HepG2 (cell line): ENCODE results near the gene FUT6. TPM values are rescaled to one million over a fixed set of nuclear protein-coding genes. Genes with fewer than 3 reads are reported as not detected.

Experiments used
- ATAC-seq: fragments of 200-7000 bp; cut with Tn5 transposase; 3 replicates; pipeline ENCODE4 v1.9.1; 2020; ENCODE audit warnings: mild to moderate bottlenecking, moderate library complexity
- BruUV-seq: library from RNA; stranded (reverse); fragments of 400-500 nt; replicated peaks from 2 replicates; lab custom pipeline; 2021; lab: Mats Ljungman, UMichigan
- CTCF ChIA-PET: fragments of 300-600 bp; formaldehyde crosslinking; extraction: SDS; loops from one replicate; lab custom pipeline; 2021; ENCODE audit warnings: low total read pairs, inconsistent platforms, low intra/inter-chr PET ratio; lab: Yijun Ruan, JAX
- POLR2A ChIA-PET: fragments of 350-600 bp; sonication (Branson Sonifier 250); formaldehyde crosslinking; loops from one replicate; lab custom pipeline; 2020; ENCODE audit warnings: antibody characterized with exemption, inconsistent platforms; lab: Yijun Ruan, JAX
- DNase-seq: peaks from one replicate; pipeline ENCODE4 v3.0.0-alpha.2; 2015; ENCODE audit warnings: low spot score
- FAIRE-seq: peaks from 3 replicates; lab custom pipeline; 2011; peaks lifted over from hg19 to GRCh38; lab: Jason Lieb, UNC
- H2AFZ ChIP-seq: one replicate; pipeline ENCODE4 v1.6.1; 2011; ENCODE audit warnings: low read length, inconsistent platforms
- H3K27ac ChIP-seq: fragments of 300-600 bp; 3 replicates; pipeline ENCODE4 v1.8.0; 2011; ENCODE audit warnings: mixed run types, mild to moderate bottlenecking, mixed read lengths, low read length, inconsistent platforms; ENCODE audit not compliant: insufficient read depth; ENCODE audit errors: extremely low read length
- H3K27me3 ChIP-seq, 2 experiments: fragments of 200-600 bp in 1 of 2; 2 replicates in 1 of 2; 3 replicates in 1 of 2; pipeline versions ENCODE4 v1.6.0 to v1.8.0; 2011; ENCODE audit warnings: low read length in 2 of 2, mild to moderate bottlenecking in 2 of 2, moderate library complexity in 2 of 2, inconsistent platforms in 1 of 2; ENCODE audit not compliant: insufficient read depth in 2 of 2, control insufficient read depth in 1 of 2
- H3K36me3 ChIP-seq, 2 experiments: fragments of 200-600 bp in 1 of 2; replicated peaks in 1 of 2; 2 replicates in 1 of 2; 3 replicates in 1 of 2; pipeline versions ENCODE4 v1.5.1 to v1.8.0; 2011; ENCODE audit warnings: low read length in 2 of 2, inconsistent platforms in 1 of 2; ENCODE audit not compliant: insufficient read depth in 2 of 2, control insufficient read depth in 1 of 2
- H3K4me1 ChIP-seq: 2 replicates; pipeline ENCODE4 v1.5.1; 2012; ENCODE audit warnings: low read length, inconsistent platforms; ENCODE audit not compliant: insufficient read depth
- H3K4me2 ChIP-seq: 2 replicates; pipeline ENCODE4 v1.6.0; 2011; ENCODE audit warnings: low read depth, low read length, inconsistent platforms
- H3K4me3 ChIP-seq, 3 experiments: fragments of 200-600 bp in 1 of 3; sonication (generic), shearing (Covaris generic) in 1 of 3; replicated peaks in 1 of 3; 2 replicates each; pipeline ENCODE4 v1.5.1; 2011 to 2016; ENCODE audit warnings: low read length in 3 of 3, inconsistent platforms in 2 of 3, low read depth in 2 of 3, mild to moderate bottlenecking in 2 of 3, control low read depth in 1 of 3, mixed read lengths in 1 of 3; ENCODE audit not compliant: insufficient read depth in 1 of 3
- H3K79me2 ChIP-seq: one replicate; pipeline ENCODE4 v1.6.1; 2011; ENCODE audit warnings: low read length, inconsistent platforms; ENCODE audit not compliant: insufficient read depth
- H3K9ac ChIP-seq: 2 replicates; pipeline ENCODE4 v1.6.0; 2011; ENCODE audit warnings: mild to moderate bottlenecking, low read depth, low read length, inconsistent platforms; ENCODE audit not compliant: insufficient read depth
- H3K9me3 ChIP-seq: 2 replicates; pipeline ENCODE4 v1.5.1; 2012; ENCODE audit warnings: mild to moderate bottlenecking, low read length
- H4K20me1 ChIP-seq: 2 replicates; pipeline ENCODE4 v1.6.0; 2011; ENCODE audit warnings: inconsistent platforms, mild to moderate bottlenecking, low read length, moderate library complexity; ENCODE audit not compliant: insufficient read depth
- HNF4G ChIP-seq, 2 experiments: sonication (generic) in 1 of 2; formaldehyde crosslinking in 1 of 2; IDR thresholded peaks; 2 replicates each; pipeline versions ENCODE4 v1.4.0 to v1.6.1; 2011 to 2020; ENCODE audit warnings: borderline replicate concordance in 2 of 2, low read depth in 2 of 2, mild to moderate bottlenecking in 2 of 2, low read length in 1 of 2, missing genetic modification reagents in 1 of 2, moderate library complexity in 1 of 2
- KAT8 ChIP-seq: IDR thresholded peaks from 2 replicates; pipeline ENCODE4 v1.6.1; 2016; ENCODE audit warnings: missing genetic modification reagents, missing compliant biosample characterization
- MEIS1 ChIP-seq: sonication (generic); formaldehyde crosslinking; IDR thresholded peaks from 2 replicates; pipeline ENCODE4 v1.9.0; 2021; ENCODE audit warnings: mild to moderate bottlenecking, missing genetic modification reagents, moderate library complexity, borderline replicate concordance
- RXRB ChIP-seq: IDR thresholded peaks from 2 replicates; pipeline ENCODE4 v1.6.1; 2016; ENCODE audit warnings: borderline replicate concordance, missing genetic modification reagents, missing compliant biosample characterization
- ZMAT3 ChIP-seq: sonication (generic); formaldehyde crosslinking; conservative IDR thresholded peaks from 2 replicates; pipeline ENCODE4 v1.7.0; 2021; ENCODE audit warnings: missing genetic modification reagents
- ZMYM2 ChIP-seq: sonication (generic); formaldehyde crosslinking; IDR thresholded peaks from 2 replicates; pipeline ENCODE4 v1.8.0; 2022; ENCODE audit warnings: mild to moderate bottlenecking, missing genetic modification reagents
- ZNF761 ChIP-seq: sonication (generic); formaldehyde crosslinking; conservative IDR thresholded peaks from 2 replicates; pipeline ENCODE4 v1.4.0; 2020; ENCODE audit warnings: mild to moderate bottlenecking, missing genetic modification reagents
- WGBS: methylation state at CpG from one replicate; pipeline ENCODE4 v1.1.6; 2017; ENCODE audit warnings: low lambda C conversion rate; 5-methylcytosine and 5-hydroxymethylcytosine counted together
- in situ Hi-C: cut with HindIII; loops from 2 replicates; pipeline ENCODE4 v1.10.0; 2017; ENCODE audit warnings: low pct_unique_long_range_greater_than_20kb; ENCODE audit not compliant: extremely low pct_ligation_motif_present
- intact Hi-C: fragments of 100-400 bp; cut with micrococcal nuclease; formaldehyde crosslinking; loops from one replicate; pipeline ENCODE4 v1.10.0; 2022; ENCODE audit not compliant: unreplicated experiment
- polyA plus RNA-seq, 8 experiments: library from polyadenylated mRNA; depleted of rRNA in 3 of 8; stranded (reverse) in 7 of 8; unstranded in 1 of 8; fragments of >200 nt; fragmentation: Illumina TruSeq in 4 of 8; extraction: Trizol in 4 of 8; gene quantifications; 2 replicates each; pipeline versions ENCODE4 v1.2.1 to v1.2.3, GENCODE V29; 2011 to 2016; ENCODE audit warnings: low read depth in 4 of 8, missing spikeins in 1 of 8, mixed read lengths in 1 of 8; ENCODE audit not compliant: insufficient read depth in 1 of 8
- total RNA-seq, 5 experiments: library from RNA; depleted of rRNA; stranded (reverse); fragments of >200 nt; fragmentation: Illumina TruSeq; extraction: Trizol; gene quantifications; 2 replicates each; pipeline ENCODE4 v1.2.3, GENCODE V29; 2016; ENCODE audit warnings: low read depth in 1 of 5
- TF ChIP-seq, protein P1 (sequence below): IDR thresholded peaks from 2 replicates; pipeline ENCODE4 v1.4.0; 2020; ENCODE audit warnings: mild to moderate bottlenecking, missing genetic modification reagents
- TF ChIP-seq, protein P2 (sequence below): sonication (generic); formaldehyde crosslinking; IDR thresholded peaks from 2 replicates; pipeline ENCODE4 v1.5.0; 2020; ENCODE audit warnings: mild to moderate bottlenecking, missing genetic modification reagents, borderline replicate concordance
- TF ChIP-seq, protein P3 (sequence below): sonication (generic); formaldehyde crosslinking; IDR thresholded peaks from 2 replicates; pipeline ENCODE4 v1.5.0; 2020; ENCODE audit warnings: mild to moderate bottlenecking, missing genetic modification reagents, moderate library complexity

Gene FUT6
- total and polyA plus RNA-seq, 2 of the 13 experiments (the other 11 are each of a cell fraction or from before 2014, with no cell fraction given) = 8.2 to 27.7 TPM

DNA sequence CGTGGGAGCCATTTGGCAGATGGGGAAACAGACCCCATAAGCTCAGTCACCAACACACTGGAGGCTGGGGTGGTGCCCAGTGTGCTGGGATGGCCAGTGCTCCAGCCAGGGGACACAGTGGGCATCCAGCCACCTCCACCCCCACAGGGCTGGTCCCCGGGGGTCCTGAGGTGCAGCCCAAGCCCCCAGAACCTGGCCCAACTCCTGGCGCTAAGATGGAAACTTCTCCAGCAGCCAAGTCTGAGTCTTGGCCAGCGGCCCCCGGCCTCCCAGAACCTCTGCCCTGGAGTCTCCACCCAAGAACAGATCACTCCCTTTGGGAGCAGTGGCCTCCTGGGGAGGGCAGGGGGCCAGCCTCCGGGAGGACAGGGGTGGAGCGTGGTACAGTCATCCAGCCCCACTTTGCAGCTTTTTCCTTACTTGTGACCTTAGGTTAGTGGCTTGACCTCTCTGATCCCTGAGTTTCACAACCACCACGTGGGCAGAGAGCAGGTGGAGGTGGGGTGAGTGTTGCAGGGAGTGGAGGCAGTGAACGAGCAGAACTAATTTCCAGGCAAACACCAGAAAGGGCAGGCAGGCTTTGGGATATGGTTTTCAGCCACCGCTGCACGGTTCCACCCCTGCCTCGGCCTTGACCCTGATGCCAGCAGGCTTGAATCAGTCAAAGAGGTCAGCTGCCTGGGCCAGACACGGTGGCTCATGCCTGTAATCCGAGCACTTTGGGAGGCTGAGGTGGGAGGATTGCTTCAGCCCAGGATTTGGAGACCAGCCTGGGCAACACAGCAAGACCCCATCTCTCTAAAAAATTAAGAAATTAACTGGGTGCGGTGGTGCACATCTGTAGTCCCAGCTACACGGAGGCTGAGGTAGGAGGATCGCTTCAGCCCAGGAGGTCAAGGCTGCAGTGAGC lies 38.9 kb downstream of the FUT6 start:
- intact Hi-C loops = loop anchor here (10.0 kb wide), 1 partner anchor 224 kb away; no protein-coding TSS in a partner anchor
- peak; percentile 5; the same call in 2 of the 3 replicates for ATAC-seq
- TF ChIP-seq ZMYM2 (CRISPR knock-in tag) (peak; percentile 97), ZMAT3 (CRISPR knock-in tag) (no peak), MEIS1 (0 out of 2 replicates have a peak, but pooled peaks have one; percentile 2), KAT8 (CRISPR knock-in tag) (0 out of 2 replicates have a peak, but pooled peaks have one; percentile 21), ZNF761 (no peak), HNF4G (IDR thresholded peaks at IDR 0.05; ENCODE audit: borderline replicate concordance, low read depth, low read length) (0 out of 2 replicates have a peak, but pooled peaks have one; percentile 16), HNF4G (CRISPR knock-in tag; IDR thresholded peaks at IDR 0.05; ENCODE audit: borderline replicate concordance, low read depth) (no peak), RXRB (CRISPR knock-in tag) (peak; percentile 48)
- TF ChIP-seq, protein P1, sequence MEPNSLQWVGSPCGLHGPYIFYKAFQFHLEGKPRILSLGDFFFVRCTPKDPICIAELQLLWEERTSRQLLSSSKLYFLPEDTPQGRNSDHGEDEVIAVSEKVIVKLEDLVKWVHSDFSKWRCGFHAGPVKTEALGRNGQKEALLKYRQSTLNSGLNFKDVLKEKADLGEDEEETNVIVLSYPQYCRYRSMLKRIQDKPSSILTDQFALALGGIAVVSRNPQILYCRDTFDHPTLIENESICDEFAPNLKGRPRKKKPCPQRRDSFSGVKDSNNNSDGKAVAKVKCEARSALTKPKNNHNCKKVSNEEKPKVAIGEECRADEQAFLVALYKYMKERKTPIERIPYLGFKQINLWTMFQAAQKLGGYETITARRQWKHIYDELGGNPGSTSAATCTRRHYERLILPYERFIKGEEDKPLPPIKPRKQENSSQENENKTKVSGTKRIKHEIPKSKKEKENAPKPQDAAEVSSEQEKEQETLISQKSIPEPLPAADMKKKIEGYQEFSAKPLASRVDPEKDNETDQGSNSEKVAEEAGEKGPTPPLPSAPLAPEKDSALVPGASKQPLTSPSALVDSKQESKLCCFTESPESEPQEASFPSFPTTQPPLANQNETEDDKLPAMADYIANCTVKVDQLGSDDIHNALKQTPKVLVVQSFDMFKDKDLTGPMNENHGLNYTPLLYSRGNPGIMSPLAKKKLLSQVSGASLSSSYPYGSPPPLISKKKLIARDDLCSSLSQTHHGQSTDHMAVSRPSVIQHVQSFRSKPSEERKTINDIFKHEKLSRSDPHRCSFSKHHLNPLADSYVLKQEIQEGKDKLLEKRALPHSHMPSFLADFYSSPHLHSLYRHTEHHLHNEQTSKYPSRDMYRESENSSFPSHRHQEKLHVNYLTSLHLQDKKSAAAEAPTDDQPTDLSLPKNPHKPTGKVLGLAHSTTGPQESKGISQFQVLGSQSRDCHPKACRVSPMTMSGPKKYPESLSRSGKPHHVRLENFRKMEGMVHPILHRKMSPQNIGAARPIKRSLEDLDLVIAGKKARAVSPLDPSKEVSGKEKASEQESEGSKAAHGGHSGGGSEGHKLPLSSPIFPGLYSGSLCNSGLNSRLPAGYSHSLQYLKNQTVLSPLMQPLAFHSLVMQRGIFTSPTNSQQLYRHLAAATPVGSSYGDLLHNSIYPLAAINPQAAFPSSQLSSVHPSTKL = peak; percentile 59; the same call in 1 of the 2 replicates
- TF ChIP-seq, protein P2, sequence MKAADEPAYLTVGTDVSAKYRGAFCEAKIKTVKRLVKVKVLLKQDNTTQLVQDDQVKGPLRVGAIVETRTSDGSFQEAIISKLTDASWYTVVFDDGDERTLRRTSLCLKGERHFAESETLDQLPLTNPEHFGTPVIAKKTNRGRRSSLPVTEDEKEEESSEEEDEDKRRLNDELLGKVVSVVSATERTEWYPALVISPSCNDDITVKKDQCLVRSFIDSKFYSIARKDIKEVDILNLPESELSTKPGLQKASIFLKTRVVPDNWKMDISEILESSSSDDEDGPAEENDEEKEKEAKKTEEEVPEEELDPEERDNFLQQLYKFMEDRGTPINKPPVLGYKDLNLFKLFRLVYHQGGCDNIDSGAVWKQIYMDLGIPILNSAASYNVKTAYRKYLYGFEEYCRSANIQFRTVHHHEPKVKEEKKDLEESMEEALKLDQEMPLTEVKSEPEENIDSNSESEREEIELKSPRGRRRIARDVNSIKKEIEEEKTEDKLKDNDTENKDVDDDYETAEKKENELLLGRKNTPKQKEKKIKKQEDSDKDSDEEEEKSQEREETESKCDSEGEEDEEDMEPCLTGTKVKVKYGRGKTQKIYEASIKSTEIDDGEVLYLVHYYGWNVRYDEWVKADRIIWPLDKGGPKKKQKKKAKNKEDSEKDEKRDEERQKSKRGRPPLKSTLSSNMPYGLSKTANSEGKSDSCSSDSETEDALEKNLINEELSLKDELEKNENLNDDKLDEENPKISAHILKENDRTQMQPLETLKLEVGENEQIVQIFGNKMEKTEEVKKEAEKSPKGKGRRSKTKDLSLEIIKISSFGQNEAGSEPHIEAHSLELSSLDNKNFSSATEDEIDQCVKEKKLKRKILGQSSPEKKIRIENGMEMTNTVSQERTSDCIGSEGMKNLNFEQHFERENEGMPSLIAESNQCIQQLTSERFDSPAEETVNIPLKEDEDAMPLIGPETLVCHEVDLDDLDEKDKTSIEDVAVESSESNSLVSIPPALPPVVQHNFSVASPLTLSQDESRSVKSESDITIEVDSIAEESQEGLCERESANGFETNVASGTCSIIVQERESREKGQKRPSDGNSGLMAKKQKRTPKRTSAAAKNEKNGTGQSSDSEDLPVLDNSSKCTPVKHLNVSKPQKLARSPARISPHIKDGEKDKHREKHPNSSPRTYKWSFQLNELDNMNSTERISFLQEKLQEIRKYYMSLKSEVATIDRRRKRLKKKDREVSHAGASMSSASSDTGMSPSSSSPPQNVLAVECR (CRISPR knock-in tag) = peak; percentile 39; the same call in 1 of the 2 replicates
- TF ChIP-seq, protein P3, sequence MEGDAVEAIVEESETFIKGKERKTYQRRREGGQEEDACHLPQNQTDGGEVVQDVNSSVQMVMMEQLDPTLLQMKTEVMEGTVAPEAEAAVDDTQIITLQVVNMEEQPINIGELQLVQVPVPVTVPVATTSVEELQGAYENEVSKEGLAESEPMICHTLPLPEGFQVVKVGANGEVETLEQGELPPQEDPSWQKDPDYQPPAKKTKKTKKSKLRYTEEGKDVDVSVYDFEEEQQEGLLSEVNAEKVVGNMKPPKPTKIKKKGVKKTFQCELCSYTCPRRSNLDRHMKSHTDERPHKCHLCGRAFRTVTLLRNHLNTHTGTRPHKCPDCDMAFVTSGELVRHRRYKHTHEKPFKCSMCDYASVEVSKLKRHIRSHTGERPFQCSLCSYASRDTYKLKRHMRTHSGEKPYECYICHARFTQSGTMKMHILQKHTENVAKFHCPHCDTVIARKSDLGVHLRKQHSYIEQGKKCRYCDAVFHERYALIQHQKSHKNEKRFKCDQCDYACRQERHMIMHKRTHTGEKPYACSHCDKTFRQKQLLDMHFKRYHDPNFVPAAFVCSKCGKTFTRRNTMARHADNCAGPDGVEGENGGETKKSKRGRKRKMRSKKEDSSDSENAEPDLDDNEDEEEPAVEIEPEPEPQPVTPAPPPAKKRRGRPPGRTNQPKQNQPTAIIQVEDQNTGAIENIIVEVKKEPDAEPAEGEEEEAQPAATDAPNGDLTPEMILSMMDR (CRISPR knock-in tag) = 0 out of 2 replicates have a peak, but pooled peaks have one; percentile 3

More for the DNA sequence above, 38.9 kb downstream of the FUT6 start:
- in situ Hi-C loops = loop anchor here (5.0 kb wide), 2 partner anchors 177 to 222 kb away; partner anchors contain the start of gene RANBP3
- Histone ChIP-seq H3K27ac (no peak overlapping the region), H2AFZ (no peak overlapping the region), H3K27me3 (peaks cover 0 to 5% of the 10 kb centered on the region in 2 experiments; a peak in 2 of 5 replicates), H3K4me3 (peak overlapping the region in 2 of 3 experiments; percentile 31 to 56; a peak in 3 of 6 replicates), H3K9me3 (no peaks in the 10 kb centered on the region), H3K4me1 (peaks cover 55% of the 10 kb centered on the region), H3K4me2 (peak overlapping the region; percentile 89), H3K9ac (peak overlapping the region; percentile 19; the same call in 1 of the 2 replicates), H3K36me3 (no peaks in the 10 kb centered on the region), H3K79me2 (no peaks in the 10 kb centered on the region), H4K20me1 (no peaks in the 10 kb centered on the region)
- DNase-seq = peak; percentile 58
- POLR2A ChIA-PET = interaction anchor here (0.7 to 1.7 kb wide), 4 partner anchors 9 to 103 kb away, joined by 3 to 7 read pairs (median 4); partner anchors contain the start of genes DUS3L and NDUFA11
- no TSS peak for BruUV-seq
- WGBS = 14% methylated on average over 10 of the region's 17 CpGs
- peak; percentile 89 for FAIRE-seq
- CTCF ChIA-PET = no interaction called here
